HuH-7 (cell line): ENCODE results near the gene OSBPL1A.
A peak's percentile ranks its signal among the peaks of the same experiment; 100 is the strongest.
"Not testable (repeated sequence)": the region's sequence is repeated elsewhere in the genome, so short reads cannot be mapped to it uniquely, and the experiment has no call there.

Experiments used
- DNase-seq: peaks from one replicate; pipeline ENCODE4 v3.0.0; 2011; ENCODE audit warnings: low spot score

OSBPL1A gene

DNA sequence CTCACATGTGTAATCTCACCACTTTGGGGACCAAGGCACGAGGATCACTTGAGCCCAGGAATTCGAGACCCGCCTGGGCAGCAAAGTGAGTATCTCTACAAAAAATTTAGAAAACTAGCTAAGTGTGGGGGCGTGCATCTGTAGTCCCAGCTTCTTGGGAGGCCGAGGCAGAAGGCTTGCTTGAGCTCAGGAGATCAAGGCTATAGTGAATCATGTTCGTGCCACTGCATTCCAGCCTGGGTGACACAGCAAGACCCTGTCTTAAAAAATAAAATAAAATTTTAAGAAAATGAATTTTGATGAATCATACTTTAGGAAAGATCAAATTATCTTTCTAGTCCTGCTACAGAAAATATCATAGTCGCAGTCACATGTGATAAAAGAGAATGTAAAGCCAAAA, 211.8 kb downstream of the OSBPL1A start:
- DNase-seq, result no peak

DNA sequence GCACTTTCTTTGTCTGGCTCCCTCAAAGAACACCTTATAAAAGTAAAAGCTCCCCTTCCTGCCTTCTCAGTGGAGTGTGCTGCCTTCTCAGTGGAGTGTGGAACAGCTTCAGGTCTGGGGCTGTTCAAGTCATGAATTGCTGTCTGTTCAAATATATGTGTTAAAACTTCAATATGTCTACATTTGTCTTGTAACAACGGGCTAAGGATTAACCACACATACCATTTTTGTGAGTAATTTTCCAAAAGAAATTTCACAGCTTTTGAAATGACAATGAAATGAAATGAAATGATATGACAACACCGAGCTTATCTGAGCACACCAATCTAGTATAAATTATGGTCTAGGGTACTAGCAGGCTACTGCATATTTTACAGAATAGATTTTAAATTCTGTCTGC, 215.8 kb downstream of the OSBPL1A start:
- no peak for DNase-seq

DNA sequence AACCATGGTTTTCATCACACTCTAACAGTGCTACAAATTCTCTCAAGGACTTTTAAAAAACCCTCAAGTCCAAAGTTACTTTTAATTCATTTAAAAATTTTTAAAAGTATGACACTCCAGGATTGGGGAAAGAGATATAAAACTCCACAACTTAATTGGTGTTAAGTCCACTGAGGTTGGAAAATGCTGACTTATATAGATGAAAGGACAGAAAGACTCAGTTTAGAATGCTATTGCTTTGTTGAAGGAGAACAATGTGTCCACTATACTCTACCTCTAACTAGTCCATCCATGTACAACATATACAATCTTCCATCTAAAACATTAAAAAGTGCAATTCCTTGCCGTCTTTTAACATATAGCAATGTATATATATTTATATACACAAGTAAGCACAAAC, 217.6 kb downstream of the OSBPL1A start:
- DNase-seq, result no peak

DNA sequence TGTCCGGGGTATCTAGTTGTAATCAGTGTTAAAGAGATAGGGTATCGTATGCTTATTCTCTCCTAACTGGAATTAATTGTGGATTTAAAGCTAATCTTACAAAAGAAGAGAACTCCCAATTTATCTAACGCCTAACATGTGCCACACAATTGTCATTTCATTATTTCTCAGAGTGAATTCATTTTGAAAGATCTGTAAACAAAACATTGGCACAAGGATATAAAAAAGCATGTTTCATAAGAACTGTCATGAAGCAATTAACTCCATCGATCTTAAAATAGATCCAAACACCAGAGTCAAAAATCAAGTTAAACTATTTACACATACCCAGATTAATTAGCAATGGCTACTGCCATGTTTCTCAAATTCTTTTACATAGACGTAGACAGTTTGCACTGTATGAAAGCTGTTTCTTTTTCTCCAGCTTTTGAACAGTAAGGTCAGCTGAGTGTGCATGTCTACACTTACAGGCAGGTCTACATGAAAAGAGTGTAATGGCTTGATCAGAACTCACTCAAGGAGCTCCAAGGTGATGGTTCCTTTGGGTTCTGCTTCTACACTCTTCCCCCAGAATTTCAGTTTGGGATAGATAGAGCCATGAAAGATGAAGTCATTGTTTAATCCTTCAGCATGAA, 220.0 kb downstream of the OSBPL1A start:
- DNase-seq, result no peak

DNA sequence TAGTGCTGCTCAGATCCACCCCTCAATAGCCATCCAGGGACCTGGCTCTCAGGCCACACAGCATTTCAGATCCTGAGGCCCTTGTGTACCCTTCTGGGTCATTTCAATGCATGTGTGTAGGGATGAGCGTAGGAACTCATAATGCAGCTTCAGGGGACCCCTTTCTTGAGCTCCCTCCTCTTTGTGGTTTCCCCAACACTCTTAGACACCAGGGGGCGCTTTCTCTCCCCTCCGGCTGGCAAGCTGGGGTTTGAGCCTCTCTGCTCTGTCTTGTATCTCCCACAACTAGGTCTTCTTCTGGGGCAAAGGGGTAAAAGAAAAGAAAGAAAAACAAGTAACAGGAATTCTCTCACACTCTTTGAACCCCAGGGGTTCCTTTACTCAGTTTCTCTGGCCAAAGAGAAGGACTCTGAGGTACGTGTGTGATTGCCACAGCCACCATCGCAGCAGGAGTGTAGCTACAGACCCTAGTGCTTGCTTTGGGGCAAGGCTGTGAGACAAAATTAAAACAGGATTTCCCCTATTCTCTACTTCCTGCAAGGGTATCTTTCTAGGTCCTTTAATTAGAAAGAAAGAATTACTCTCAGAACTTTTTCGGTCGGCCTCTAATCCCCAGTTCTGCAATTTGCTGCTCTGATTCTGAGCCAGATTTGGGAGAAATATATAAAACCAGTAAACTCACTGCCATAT, 220.8 kb downstream of the OSBPL1A start:
- peak; percentile 58 for DNase-seq

DNA sequence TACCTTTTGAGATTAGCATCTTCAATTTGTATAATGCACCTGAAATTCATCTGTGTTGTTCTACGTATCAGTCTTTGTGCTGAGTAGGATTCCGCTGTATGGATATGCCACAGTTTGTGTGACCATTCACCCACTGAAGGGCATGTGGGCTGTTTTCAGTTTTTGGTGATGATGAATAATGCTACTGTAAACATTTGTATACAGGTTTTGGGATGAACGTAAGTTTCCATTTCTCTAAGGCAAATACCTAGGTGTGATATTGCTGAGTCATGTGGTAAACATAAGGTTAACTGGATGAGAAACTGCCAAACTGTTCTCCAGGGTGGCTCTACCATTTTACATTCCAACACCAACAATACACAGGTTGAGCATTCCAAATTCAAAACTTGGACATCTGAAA, 223.6 kb downstream of the OSBPL1A start:
- DNase-seq, result no peak

DNA sequence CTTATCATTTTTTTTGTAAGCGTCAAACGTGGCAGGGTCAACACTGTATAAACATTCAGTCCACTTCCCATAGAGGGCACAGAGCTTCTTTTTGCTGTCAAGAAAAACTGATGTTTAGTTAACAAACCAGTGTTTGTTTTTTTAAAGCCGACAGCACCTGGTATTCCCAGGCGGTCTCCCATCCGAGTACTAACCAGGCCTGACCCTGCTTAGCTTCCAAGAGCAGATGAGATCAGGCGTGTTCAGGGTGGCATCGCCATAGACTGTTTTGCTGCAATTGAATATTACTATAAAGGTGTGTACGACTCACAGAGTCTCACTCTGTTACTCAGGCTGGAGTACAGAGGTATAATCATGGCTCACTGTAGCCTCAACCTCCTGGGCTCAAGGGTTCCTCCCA, 227.3 kb downstream of the OSBPL1A start:
- DNase-seq, result no peak

DNA sequence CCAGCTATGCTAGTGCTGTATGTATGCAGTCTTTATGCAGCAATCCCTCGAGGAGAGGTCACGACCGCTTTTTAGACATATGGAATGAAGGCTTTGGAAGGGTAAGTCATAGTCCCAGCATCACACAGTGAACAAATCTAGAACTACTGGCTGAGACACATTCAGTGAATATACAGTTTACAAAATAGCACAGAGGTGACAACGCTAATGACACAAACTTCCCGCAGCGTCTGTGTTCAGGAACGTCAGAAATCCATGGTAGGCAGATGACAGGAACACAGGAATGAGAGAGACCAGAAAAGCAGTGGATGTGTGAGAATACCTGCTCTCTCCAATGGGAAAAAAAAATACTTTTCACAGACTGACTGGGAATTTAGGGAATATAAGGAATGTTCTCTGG, 229.1 kb downstream of the OSBPL1A start:
- DNase-seq, result no peak

DNA sequence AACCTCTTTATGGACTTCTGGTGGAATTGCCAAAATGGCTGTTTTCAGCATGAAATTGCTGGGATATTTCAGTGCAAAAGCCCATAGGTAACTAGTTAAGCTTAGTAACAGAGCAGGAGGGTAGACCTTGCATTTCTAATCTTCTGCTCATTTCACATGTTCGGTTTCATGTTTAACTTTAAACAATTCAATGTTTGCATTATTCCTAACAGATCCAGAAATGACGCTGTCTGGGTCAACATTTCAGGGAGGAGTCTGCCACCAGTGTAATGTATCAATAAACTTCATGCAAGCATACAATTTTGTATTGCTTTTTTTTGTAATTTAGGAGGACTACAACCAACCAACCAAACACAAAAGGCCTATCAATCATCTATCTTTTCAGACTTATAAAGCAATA, 236.3 kb downstream of the OSBPL1A start:
- DNase-seq, result no peak

DNA sequence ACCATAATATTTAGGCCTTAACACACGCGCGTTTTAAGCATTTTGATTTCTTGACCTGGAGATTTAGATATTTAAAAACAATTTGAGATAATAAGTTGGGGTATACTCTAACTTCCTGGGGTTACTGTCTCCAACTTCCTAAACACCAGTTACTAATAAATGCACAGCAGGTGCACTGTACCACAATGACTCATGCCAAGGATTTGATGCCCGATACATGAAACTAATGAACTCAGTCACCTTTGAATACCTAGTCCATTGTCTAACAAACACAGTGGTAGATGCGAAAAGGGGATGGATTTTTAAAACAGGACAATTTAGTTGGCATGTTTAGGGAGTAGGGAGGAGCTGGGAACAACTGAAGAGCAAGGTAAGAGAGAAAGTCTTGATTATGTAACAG, 237.5 kb downstream of the OSBPL1A start:
- DNase-seq, result no peak

DNA sequence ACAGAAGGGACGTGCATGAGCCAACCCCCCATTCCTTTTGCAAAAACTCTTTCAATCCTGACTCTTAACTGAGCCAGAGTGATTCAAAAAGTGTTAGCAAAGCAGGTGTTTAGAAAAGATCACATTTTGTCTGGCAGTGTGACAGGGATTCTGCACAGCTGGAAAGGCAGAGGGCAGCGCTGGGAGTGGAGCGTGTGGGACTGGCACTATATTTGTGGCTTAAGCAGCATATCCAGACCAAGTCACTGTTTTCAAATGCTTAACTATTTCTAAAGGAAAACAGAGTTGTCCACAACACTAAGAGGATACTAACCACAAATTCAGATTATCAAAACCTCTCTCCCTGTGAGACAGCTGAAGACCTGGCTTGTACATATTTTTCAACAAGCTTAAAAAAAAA, 239.8 kb downstream of the OSBPL1A start:
- no peak for DNase-seq

DNA sequence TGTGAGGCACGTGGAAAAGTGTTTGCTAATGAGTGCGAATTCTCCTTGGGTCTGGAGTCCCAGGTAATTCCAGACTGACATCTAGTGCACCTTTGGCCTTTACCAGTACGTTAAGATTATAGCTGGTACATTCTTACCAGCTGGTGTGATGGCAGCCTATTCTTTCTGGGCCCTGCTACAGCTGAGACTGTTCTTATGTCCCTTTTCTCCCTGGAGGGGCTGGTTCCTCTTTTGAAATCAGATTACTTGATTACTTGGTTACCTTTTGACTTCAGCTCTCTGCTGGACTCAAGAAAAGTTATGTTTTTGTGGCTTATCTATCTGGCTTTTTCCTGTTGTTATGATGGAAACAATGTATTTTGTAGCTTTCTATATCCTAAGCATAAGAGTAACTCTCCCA, 244.2 kb downstream of the OSBPL1A start:
- DNase-seq, result no peak

DNA sequence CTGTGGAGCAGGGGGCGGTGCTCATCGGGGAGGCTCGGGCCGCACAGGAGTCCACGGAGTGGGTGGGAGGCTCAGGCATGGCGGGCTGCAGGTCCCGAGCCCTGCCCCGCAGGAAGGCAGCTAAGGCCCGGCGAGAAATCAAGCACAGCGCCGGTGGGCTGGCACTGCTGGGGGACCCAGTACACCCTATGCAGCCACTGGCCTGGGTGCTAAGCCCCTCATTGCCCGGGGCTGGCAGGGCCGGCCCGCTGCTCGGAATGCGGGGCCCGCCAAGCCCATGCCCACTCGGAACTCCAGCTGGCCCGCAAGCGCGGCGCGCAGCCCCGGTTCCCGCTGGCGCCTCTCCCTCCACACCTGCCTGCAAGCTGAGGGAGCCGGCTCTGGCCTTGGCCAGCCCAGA, 248.0 kb downstream of the OSBPL1A start:
- not testable (repeated sequence) for DNase-seq

DNA sequence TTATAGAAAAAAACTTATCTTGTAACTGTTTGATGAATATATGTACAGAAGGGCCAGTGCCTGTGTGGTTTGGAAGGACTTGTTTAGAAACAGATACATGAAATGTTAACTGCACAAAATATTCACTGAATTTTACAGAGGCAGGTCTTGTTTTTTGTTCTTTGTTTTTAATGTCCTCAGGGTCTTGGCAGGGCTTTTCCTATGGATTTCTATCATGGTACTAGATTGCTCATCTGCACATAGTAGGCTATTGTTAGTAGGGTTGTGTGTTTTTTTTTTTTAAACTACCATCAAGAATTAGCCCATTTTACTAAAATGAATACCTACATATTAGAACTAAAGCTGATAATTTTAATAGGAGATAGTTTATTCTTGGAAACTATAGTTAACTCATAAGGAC, 255.2 kb downstream of the OSBPL1A start:
- no peak for DNase-seq

DNA sequence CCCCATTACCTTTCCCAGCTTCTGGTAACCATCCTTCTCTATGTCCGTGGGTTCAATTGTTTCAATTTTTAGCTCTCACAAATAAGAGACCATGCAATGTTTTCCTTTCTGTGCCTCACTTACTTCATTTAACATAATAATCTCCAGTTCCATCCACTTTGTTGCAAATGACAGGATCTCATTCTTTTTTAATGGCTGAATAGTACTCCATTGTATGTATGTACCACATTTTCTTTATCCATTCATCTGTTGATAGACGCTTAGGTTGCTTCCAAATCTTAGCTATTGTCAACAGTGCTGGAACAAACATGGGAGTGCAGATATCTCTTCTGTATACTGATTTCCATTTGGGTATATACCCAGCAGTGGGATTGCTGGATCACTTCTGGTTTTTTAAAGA, 256.9 kb downstream of the OSBPL1A start:
- no peak for DNase-seq

DNA sequence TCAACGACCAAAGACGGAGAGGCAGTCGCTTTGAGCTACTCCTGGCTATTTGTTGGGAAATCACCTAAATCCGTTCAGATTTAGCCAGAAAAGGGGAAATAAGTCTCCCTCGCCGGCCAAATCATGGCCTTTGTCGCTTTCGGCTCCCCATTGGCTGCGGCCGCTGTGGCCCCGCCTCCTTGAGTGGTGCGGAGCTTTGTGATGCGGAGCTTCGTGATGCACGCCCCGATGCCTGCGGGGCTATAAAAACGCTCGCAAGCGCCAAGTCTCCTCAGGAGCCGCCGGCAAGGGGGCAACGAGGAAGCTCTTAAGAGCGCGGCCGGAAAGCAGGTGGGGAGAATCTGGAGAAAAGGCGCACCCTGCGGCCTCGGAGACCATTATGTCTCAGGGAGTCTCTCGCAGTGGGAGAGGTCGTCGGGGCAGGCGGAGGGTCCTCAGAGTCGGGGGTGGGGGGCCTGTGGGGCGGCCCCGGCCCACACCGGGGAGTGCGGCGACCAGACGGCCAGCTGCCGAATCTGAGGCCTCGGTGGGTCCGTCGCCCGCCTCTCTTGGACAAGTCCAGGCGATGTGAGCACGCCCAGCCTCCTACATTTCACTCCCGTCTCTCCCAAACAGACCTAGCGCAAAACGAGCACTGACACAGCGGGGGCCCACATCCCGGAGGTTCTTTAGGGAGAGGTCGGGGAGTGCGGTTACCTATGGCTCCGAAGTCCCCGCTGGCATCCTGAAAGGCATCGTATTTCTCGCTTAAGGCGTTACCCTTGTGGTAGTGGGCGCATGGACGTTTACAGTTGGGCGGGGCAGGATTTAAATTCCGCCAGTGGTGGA, 258.6 kb downstream of the OSBPL1A start, which contains the start of gene CABYR:
TSS of gene CABYR (plus strand) at position 274 of the 828 bp plus-strand sequence. CDS start 4,053 bp downstream, outside the sequence.
- DNase-seq, result peak; percentile 74

DNA sequence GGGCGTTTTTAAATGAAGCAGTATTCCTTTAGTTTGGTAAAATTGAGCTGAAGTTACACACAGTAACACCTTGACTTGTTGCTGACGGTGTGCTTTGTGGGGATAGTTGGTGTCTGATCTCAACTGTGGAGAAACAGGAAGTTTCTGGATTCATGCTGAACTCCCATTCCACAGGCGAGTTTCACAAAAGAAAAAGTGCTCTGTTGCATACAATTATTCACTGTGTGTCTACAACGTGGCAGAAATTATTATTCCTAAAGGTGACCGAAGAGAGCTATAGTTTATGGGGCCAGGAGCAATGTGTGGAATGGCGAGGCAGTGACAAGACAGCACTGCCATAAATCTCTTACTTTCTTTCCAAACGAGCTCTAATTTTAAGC, 259.2 kb downstream of the OSBPL1A start:
- no peak for DNase-seq

DNA sequence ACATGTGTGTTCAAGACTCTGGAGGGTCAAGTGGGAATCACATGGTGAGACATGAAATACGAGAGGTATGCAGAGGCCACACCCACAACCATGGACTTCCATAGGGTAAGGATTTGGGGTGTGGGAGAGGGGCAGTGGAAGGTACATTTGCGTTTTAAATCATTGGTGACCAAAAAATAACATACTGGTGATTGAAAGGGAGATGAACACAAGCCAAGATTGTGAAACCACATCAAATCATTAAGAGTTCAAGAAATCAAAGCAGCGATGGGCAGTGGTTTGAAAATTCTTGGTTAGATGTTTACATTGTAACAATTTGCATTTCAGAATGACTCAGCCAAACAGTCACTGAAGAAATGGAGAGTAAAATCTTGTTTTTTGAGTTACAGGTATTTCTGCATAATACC, 260.7 kb downstream of the OSBPL1A start:
- DNase-seq, result no peak

DNA sequence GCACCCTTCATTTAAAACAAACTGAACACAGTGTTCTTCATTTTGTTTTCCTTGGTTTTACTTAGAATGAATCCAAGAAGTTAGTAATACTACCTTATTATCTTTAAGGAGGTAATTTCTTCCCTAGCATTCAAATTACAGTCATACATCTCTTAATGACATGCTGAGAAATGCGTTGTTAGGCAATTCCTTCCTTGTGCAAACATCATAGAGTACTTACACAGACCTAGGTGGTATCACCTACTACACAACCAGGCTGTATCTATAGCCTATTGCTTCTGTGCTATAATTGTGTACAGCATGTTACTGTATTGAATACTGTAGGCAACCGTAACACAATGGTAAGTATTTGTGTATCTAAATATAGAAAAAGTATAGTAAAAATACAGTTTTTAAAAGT, 267.1 kb downstream of the OSBPL1A start:
- DNase-seq, result no peak

DNA sequence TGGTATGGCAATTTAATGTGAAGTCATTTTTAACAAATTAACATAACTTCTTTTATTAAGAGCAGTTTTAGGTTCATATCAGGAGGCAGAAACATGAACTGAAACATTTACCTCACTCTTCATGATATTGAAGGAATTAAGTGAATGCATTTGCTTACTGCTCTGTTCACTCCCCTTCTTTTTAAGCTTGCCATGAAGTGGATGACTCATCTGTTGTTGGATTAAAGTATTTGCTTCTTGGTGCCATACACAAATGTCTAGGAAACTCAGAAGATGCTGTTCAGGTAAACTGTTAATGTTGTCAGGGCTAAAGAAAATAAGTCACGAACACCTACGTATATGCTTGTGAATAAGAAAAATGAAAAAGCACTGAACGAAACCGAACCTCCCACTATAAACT, 268.9 kb downstream of the OSBPL1A start:
- no peak for DNase-seq

DNA sequence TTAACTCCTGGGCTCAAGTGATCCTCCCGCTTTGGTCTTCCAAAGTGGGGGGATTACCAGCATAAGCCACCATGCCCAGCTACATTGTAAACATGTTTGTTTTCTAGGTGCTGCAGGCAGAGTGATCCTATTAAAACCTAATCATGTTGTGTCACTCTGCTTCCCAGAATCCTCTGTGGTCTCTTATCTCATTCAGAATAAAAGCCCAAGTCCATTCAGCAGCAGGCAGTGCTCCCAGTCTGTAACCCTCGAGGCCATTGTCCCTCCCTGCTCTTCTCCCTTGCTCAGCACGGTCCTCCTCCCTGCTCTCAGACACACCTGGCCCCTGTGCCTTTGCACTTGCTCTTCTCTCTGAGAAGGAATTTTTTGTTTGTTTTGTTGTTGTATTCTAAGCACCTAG, 269.9 kb downstream of the OSBPL1A start:
- no peak for DNase-seq

DNA sequence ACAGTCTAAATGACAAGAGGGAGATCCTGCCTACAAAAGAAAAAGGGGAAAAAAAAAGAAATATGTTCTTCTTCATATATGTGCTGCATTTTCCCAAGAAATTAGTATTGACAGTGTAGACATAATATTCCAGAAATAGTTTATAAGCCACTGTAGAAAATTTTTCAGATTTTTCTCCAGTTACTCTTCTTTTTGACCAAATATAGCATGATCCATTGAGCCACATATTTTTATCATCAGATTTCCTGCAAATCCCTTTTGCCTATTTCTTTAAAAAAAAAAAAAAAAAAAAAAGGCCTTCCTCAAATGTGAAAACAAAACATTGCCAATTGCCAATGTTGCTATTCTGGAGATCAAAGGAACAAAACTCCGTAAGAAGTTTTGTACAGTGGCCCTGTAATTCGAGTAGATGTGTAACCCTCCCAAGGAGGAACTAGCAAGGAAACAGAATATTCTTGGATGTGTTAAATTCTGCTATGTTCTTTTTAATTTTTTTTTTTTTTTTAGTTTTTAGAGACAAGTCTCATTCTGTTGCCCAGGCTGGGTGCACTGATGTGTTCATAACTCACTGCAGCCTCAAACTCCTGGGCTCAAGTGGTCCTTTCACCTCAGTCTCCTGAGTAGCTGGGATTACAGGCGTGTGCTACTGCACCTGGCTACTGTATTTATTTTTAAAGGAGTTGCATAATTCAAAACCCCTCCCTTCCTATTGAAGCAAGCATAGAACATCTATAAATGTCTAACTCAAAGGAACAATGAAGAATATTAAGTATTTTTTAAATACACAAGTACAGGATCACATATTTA, 271.3 kb downstream of the OSBPL1A start:
- no peak for DNase-seq
